ENCODE measurements around the gene GNAQ. TPM values are rescaled to one million over a fixed set of nuclear protein-coding genes. Genes with fewer than 3 reads are reported as not detected.

Gene GNAQ
- total RNA-seq, 1 donor from 2014 or later: 16.2 TPM

DNA sequence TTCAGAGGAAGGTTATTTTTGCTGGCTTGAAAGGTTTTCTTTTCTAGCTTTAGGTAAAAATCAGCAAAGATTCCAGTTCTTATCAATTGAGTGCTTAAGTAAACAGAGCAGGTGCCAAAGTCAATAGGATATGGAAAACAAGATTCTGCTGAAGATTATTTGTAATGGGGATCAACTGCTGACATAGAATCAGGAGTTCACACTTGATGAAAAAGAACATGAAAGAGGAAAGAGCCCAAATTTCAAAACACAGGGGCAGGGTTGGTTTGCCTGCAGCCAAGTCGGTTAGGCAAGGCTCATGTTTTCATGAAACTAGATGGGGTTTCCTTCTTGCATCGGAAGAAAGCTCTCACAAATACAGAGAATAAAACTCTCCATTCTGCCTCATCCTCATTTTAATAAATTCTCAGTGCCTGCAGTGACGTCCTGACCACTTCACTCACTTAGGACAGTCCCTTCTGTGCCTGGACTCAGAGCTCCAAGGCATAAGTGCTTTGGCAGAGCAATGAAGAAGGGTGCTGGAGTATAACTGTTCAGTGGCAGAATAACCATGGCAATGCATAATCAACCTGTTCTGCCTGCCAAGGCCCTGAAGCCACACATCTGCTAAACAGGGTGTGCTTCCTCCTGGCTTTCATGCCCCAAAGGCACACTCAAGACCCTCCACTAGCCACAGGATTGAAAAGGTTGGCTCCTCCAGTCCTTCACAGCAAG is 179.6 kb downstream of the GNAQ start:
- DNase-seq (ENCODE audit: low spot score) (no peak), ATAC-seq (peak; percentile 64)

DNA sequence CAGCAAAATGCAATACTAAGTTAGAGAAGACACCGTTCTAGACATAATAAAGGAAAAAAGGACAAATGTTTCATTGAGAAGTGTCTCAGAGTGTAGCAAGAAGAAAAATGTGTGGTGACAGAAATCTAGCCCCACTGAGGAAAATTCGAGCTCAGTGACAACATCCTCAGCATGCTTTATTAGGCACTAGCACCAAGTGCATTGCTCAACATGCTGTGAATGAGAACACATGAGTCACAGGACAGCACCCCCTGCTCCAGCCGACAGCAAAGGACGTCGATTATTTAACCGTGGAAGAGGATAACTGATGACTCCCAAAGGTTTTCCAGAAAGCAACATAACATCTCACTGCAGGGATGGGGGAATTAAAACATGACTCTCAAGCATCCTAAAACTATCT is 182.7 kb downstream of the GNAQ start:
- peak; percentile 26 for ATAC-seq
- no peak for DNase-seq (ENCODE audit: low spot score)

DNA sequence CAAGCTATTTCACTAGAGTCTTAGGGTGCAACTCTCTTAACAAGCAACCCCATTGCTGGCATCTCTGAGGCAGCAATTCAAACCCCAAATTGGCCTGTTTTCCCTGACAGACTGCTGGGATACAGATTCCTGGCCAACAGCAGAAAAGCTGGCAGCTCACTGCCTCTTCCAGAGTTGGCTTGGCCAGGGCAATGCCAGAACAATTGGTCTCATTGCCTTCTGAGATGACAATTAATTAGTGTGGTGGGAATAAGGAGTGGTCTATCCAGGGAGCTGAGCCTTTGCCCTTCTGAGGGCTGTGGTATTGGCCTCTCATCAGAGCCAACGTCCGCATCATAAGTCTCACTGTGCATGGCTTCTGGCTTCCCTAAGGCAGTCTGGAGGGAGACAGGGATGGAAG is 183.2 kb downstream of the GNAQ start:
- DNase-seq (ENCODE audit: low spot score): no peak
- no peak for ATAC-seq

DNA sequence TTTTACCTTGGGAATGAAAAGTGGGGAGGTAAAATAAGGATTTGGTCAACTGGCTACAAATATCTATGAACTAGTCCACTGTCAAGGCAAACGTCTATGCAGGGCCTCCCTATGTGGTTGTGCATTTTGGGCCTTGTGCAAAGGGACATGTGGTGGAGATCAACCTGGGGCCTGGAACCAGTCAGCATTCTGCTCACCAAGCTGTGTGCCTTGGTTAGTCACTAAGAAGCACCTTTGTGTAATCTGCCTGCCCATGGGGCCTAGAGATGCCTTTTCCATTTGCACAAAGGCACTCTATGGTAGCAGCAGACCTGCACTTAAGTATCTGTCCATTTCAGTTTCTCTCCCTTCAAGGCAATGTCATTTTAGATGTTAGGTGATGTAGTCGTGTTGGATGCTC is 184.0 kb downstream of the GNAQ start:
- DNase-seq (ENCODE audit: low spot score): no peak

DNA sequence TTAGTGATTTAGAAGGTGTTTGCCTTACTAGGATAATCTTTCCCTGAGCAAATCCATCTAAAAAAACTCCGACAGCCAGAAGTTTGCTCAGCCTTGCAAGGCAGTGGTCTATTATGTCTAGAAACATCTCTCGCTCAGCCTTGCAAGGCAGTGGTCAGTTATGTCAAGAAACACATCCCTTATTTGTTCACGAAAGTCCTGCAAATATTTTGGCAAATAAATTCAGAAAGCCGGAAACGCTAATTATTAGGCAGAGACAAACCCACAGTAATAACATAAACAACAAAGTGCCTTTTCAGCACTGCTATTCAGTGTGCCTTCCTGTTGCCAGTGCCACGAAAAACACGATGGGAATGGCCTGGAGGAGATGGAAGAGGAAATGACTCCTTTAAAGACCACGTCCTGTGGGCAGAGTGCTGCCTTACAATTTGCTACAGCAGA is 184.5 kb downstream of the GNAQ start:
- ATAC-seq (peak; percentile 51), DNase-seq (ENCODE audit: low spot score) (no peak)

More for the DNA sequence above, 184.0 kb downstream of the GNAQ start:
- no peak for ATAC-seq

DNA sequence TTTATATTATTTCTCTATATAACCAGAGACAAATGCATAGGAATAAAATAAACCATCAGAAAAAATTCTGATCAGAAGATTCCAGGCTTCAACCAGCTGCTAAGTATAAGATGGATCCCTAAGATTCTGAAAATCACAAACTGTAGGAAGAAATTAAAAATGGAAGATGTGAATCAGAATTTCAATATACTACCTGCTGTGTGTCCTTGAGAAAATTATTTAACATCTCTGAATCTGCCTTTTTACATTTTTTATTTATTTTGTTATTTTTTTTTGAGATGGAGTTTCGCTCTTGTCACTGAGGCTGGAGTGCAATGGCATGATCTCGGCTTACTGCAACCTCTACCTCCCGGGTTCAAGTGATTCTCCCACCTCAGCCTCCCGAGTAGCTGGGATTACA is 187.2 kb downstream of the GNAQ start:
- no peak for ATAC-seq
- DNase-seq (ENCODE audit: low spot score): no peak

DNA sequence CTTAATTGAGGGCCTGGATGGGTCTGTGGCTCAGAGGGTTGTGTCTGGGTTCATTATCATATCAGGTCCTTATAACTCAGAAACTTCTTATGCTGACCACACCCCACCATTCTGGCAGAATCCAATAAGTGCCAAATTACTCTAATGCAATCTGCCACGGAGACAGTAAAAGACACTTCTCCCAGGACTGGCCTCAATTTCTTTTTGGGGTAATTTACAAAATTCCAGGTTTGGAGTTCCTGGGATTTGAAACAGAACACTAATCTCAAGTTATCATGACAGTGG is 187.8 kb downstream of the GNAQ start:
- no peak for DNase-seq (ENCODE audit: low spot score)
- ATAC-seq: no peak

DNA sequence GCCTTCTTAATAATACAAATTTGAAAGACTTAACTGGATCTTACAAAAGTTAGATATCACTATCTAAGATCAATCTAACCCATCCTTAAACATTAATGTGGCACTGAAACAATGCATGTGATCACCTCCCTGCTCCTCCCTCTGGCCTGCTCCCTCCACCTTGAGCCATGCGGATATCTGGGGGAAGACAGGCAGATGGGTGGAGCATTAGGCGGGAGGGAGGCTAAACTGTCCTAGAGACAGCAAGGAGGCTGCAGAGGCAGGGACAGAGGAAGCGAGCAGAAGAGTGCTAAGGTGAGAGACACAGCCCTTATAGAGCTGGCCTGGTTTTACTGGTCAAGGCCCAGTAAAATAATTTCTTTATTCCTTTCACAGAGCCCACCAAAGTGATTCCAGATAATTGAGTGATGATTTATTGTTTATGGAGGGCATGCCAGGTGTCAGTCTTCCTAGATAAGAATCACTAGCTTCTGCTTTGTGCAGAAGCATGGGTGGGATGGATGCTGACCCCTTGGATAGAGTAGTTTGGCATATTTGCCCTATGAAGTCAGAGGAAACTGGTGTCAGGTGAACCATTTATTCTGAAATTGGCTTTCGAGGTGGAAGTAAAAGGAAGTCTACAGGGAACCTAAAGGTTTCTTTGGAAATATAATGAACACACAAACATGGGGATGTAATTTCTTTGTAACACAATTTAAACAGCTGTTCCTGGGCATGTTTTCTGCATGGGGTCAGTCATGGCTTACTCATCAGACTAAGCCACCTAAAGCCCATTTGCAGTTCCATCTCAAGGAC is 188.3 kb downstream of the GNAQ start:
- no peak for DNase-seq (ENCODE audit: low spot score)
- no peak for ATAC-seq

DNA sequence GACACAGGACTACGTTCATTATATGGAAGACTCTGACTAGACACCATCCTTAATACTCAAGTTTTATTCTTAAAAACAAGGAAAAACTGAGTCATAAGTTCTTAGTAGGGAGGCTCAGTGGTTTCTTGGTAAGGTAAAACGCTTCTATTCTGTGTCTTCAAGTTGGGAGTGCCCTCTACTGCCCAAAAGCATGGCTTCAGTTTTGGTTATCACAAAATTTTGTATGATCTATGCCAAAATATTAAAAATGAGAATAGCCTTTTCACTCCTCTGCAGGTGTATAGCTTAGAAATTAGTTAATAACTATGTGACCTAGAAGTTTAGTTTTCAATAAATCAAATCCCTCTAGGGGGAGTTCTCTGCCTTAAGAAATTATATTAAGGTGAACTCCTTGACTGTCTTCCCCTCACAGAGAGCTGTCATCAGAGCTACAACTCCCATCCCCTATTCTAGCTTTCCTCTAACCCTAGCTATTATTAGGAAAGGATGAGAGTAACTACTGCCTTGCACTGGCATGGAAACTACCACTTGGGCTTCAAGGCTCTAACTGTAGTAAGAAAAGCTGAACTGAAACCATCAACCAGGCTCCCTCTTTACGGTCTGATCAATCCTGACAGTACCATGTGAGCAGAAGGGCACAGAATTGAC is 189.7 kb downstream of the GNAQ start:
- ATAC-seq (peak; percentile 47), DNase-seq (ENCODE audit: low spot score) (no peak)

DNA sequence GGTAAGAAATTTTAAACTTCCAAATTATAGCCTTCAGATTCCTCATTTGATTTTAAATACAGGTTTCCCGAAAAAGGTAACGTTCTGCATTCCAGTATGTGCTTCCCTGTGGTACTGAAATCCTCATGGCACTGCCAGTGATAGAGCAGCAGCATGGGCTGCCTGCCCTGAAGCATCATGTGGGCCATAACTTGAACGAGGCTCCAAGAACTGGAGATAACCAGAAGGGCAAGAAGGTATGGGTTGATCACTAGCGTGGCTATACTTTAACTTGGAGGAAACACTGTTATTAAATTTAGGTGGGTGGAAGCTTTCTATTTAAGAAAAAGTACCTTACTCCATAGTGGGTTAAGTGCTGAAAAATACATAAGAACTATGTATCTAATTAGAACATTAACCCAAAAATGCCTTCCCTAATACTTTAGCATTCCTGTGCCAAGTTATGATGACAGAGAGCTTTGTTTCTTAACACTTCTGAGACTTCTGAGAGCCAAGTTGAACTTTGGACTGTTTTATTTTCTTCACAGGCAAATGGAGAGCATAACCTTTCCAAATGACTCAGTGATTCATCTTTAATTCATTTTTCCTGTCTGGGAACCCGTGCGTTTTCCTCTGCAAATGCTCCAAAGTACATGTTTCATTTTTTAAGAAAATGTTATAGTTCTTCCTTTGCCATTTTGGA is 192.0 kb downstream of the GNAQ start:
- DNase-seq (ENCODE audit: low spot score) (no peak), ATAC-seq (no peak)

DNA sequence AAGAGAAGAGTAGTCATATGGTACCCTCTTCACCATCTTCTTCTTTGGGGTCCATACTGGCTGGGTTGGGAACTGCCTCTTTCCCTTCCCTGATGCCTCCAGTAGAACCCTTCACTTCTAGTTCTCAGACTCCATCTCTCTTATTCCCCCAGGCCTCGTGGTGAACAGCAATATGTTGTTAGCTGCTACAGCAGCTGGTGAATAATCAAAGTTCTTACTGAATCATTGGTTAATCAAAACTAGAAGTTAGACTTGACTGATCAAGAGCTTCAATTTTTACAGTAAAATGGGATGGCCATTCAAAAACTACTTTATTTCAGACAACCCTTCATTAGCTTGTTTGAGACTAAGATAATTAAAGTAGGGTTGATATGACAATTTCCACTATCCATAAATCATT is 192.6 kb downstream of the GNAQ start:
- no peak for ATAC-seq
- DNase-seq (ENCODE audit: low spot score): no peak

DNA sequence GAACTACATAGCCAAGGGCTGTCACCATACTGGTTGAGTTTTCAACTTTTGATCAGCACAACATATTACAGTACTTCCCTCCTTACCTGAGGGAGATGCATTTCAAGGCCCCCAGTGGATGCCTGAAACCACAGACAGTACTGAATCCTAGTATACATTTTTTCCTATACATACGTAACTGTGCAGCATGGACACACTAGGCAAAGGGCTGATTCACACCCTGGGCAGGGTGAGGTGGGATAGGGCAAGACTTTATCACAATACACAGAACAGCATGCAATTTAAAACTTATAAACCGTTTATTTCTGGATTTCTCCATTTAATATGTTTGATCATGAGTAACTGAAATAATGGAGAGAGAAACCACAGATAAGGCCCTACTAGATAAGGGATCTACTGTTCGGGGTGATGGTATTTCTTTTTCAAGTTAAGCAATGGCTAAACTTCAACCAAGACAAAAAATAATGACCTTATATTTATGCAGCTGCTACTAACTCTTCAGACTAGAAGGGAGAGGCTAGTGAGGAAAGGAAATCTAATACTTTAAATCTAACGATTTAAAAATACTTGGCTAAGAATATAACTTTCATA is 196.6 kb downstream of the GNAQ start:
- ATAC-seq (no peak), DNase-seq (ENCODE audit: low spot score) (no peak)

DNA sequence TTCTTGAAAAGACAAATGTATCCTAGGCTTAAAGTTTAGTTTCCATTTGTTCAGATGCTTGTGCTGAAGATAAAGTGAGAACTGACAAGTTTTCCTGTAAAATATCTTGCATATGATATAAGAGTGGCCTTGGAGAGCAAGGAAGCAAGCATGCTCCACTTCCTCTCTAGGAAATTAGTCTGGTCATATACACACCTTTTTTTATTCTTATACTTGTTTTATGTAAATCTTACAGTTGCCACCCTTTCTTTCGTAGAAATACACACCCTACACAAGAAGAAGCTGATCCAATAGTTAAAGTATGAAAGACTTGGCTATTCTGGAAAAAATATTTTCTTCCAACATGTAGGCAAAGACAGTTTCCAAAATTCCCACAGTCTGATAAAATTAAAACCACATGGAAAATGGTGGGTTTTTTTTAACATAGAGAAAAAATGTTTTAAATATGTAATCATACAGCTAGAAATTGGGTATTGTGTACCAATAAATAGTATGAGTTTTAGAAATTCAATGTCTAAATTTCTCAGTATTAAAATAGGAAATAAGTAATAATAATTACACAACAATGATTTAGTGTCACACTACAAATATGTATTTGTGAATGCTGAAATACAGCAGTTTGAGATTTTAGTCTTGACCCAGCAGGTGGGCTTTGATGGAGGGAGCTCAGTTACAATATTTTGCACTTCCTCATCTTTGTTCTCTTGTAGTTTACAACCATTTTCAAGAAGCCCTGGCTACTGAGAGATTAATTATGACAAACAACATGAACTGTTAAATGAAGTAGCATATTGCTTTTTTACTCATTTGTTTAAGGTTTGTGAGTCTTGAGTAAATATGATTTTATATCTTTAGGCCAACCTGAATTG is 197.8 kb downstream of the GNAQ start:
- no peak for DNase-seq (ENCODE audit: low spot score)
- no peak for ATAC-seq

DNA sequence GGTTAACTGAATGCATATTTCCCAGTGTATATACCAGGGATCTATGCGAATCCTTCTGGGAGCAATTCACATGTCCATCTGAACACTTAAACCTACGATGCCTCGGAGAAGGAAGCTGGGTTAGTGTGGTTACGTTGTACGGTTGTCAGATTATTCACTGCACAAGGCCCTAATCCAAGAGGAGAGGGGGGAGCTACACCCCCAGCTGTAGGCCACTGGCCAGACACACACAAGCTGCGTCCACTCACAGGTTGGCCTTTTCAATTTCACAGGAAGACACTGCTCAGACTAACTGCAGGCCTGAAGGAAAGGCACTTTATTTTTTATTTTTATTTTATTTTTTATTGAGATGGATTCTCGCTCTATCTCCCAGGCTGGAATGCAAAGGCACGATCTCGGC is 199.0 kb downstream of the GNAQ start:
- ATAC-seq (no peak), DNase-seq (ENCODE audit: low spot score) (no peak)

DNA sequence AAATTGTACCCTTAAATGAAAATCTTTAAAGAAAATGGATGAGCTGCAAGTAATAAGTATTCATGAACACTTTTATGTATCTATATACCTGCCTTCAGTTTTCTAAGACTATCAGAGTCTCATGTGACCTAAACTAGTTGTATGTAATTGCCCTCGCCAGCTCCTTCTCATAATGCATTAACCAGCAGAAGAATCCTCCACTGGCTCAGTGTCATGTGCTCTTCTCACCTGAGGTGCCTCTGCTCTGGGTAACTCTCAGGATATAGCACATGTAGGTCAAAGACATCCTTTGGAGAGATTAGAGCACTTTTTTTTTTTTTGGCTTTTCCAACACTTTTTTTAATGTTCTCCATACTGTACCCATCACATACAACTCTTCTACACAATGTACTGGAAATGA is 199.8 kb downstream of the GNAQ start:
- ATAC-seq (no peak), DNase-seq (ENCODE audit: low spot score) (no peak)

DNA sequence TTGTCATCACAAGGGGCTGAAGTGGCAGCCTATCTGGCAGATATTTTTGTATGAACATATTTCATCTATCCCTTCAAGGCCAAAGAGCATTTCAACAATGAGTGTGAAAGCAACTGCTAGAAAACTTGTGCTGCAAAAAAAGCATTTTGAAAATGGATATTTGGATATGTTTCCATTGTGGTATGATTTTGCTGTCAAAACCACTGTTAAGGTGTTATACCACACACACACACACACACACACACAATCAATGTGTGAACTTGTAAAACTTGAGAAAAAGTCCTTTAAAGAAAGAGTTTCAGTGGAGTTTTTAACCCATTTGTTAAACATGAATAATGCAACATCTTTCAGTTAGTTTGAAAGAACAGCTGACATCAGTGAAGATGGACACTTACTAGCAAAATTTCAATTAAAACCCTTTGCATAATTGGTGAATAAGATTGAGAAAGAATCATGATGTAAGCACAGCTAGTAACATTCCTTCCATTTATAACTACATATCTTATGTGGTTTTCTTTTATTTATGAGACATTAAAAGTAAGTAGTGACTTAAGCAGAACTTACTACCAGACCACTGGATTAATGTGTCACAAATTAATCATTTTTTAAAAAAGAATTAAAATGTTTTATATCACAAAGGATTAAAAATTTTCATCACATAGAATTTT is 200.9 kb downstream of the GNAQ start:
- ATAC-seq: no peak
- no peak for DNase-seq (ENCODE audit: low spot score)

DNA sequence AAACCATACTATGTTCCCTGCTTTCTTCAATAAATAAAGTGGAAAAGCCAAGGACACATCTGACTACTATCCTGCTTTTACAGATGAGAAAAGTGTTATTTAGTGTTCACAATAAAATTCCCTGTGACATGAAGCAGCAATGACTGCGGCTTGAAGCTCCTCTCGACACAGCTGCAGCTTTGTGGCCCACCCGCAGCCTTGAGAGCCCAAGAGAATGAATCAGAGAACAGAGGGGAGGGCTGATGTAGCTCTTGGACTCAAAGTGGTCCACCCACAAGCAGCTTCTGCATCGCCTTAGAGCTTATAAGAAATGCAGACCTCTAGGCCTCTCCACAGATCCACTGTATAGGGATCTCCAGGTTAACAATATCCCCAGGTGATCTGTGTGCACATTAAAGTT is 202.2 kb downstream of the GNAQ start:
- ATAC-seq (no peak), DNase-seq (ENCODE audit: low spot score) (no peak)

DNA sequence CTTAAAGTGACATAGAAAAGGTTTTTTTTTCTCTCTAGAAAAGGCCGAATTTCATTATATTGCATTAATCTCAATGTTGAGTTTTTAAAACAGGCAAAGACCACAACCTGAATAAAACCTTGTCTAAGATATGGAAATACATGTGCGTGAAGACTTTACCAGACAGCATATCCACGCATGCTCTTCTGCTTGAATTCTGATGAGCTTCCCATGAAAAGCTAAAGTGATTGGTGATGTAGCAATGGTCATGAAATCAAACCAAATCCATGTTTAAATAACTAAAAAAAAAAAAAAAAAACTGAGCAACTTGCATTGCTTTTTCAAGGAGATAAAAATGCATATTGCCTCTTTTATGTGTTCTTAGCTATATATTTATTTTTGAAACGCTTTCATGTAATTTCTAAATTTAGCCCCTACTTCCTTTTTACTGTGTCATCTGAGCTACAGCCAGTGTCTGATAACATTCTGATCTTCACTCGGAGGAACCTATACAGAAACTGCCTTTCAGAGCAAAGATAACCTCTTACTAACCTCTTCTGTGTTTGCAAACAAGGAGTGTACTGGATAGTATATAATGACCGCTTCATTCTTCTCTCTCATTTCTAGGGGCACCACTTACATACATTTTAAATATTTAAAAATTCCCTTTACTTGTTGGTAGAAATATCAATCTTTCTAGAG is 204.4 kb downstream of the GNAQ start:
- no peak for DNase-seq (ENCODE audit: low spot score)
- ATAC-seq: peak; percentile 43

DNA sequence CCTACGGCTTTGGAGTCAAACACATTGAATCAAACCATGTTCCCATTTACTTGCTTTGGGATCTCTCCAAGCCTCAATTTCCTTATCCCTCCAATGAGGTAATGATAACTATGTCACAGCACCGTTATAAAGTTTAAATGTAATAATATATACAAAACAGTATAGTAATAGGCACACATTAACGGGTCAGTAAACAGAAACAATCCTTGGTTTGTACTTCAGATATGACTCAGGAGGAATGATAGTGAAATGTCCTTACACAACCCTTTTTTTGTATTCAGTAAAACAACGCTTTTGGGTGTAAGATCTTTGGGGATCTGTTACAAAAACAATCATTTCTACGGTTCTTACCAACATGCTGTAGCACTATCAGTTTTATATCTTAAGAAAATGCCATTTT is 205.0 kb downstream of the GNAQ start:
- ATAC-seq (no peak), DNase-seq (ENCODE audit: low spot score) (no peak)

Data from left lobe of liver (tissue), 2 donors.